Measurements from ENCODE around the gene EGFR.

The EGFR gene

GRCh38 chr7:55200441-55200840 is 181.6 kb downstream of the EGFR start:
- TF ChIP-seq CTCF (IDR thresholded peaks at IDR 0.05) = no peak

GRCh38 chr7:55202150-55202913 is 183.5 kb downstream of the EGFR start:
- TF ChIP-seq CTCF (IDR thresholded peaks at IDR 0.05) = no peak

- no peak for TF ChIP-seq CTCF (IDR thresholded peaks at IDR 0.05)
Observed at GRCh38 chr7:55203300-55203699, 184.5 kb downstream of the EGFR start.

GRCh38 chr7:55205124-55205955 is 186.5 kb downstream of the EGFR start:
- TF ChIP-seq CTCF (IDR thresholded peaks at IDR 0.05) = no peak

GRCh38 chr7:55206235-55207029 is 187.6 kb downstream of the EGFR start:
- no peak for TF ChIP-seq CTCF (IDR thresholded peaks at IDR 0.05)

GRCh38 chr7:55207436-55208125 is 188.8 kb downstream of the EGFR start:
- no peak for TF ChIP-seq CTCF (IDR thresholded peaks at IDR 0.05)

- TF ChIP-seq CTCF (IDR thresholded peaks at IDR 0.05) = no peak
Observed at GRCh38 chr7:55209366-55209765, 190.5 kb downstream of the EGFR start.
